ENCODE measurements around the gene ZNF750.

Gene ZNF750

GRCh38 chr17:82867763-82868325 lies 28.0 kb upstream of the ZNF750 start:
- no peak for TF ChIP-seq MAX (IDR thresholded peaks at IDR 0.05)
- no peak for TF ChIP-seq REST (IDR thresholded peaks at IDR 0.05; ENCODE audit: low read depth)
- TF ChIP-seq TEAD4 (IDR thresholded peaks at IDR 0.05): no peak
- TF ChIP-seq RAD21 (IDR thresholded peaks at IDR 0.05; ENCODE audit: low read depth): no peak
- TF ChIP-seq FOXM1 (IDR thresholded peaks at IDR 0.05; ENCODE audit: borderline replicate concordance, low read depth): no peak
- no peak for TF ChIP-seq USF1 (IDR thresholded peaks at IDR 0.05)
- TF ChIP-seq NFIC (IDR thresholded peaks at IDR 0.05): no peak
- no peak for TF ChIP-seq TAF1 (IDR thresholded peaks at IDR 0.05; ENCODE audit: low read depth)
- TF ChIP-seq EGR1 (IDR thresholded peaks at IDR 0.05): no peak

GRCh38 chr17:82866590-82867191 lies 26.9 kb upstream of the ZNF750 start:
- TF ChIP-seq ZBTB7A (IDR thresholded peaks at IDR 0.05; ENCODE audit: low read depth) (no peak), TEAD4 (IDR thresholded peaks at IDR 0.05) (no peak), EGR1 (IDR thresholded peaks at IDR 0.05) (no peak), CEBPB (IDR thresholded peaks at IDR 0.05) (no peak), USF1 (IDR thresholded peaks at IDR 0.05) (no peak), RAD21 (IDR thresholded peaks at IDR 0.05; ENCODE audit: low read depth) (no peak), REST (IDR thresholded peaks at IDR 0.05; ENCODE audit: low read depth) (no peak), CREB1 (IDR thresholded peaks at IDR 0.05; ENCODE audit: low read depth) (no peak), YY1 (IDR thresholded peaks at IDR 0.05; ENCODE audit: low read depth) (no peak), TAF1 (IDR thresholded peaks at IDR 0.05; ENCODE audit: low read depth) (no peak), MAX (IDR thresholded peaks at IDR 0.05) (no peak), FOXM1 (IDR thresholded peaks at IDR 0.05; ENCODE audit: borderline replicate concordance, low read depth) (no peak), EP300 (IDR thresholded peaks at IDR 0.05; ENCODE audit: borderline replicate concordance) (no peak), TCF12 (IDR thresholded peaks at IDR 0.05; ENCODE audit: low read depth) (no peak), NFIC (IDR thresholded peaks at IDR 0.05) (no peak)

GRCh38 chr17:82865774-82866395 lies 26.1 kb upstream of the ZNF750 start:
- TF ChIP-seq USF1 (IDR thresholded peaks at IDR 0.05) (no peak), CEBPB (IDR thresholded peaks at IDR 0.05) (no peak), NFIC (IDR thresholded peaks at IDR 0.05) (no peak), TCF12 (IDR thresholded peaks at IDR 0.05; ENCODE audit: low read depth) (no peak), MAX (IDR thresholded peaks at IDR 0.05) (no peak), FOXM1 (IDR thresholded peaks at IDR 0.05; ENCODE audit: borderline replicate concordance, low read depth) (no peak), REST (IDR thresholded peaks at IDR 0.05; ENCODE audit: low read depth) (no peak), TEAD4 (IDR thresholded peaks at IDR 0.05) (no peak), CREB1 (IDR thresholded peaks at IDR 0.05; ENCODE audit: low read depth) (no peak), ZBTB7A (IDR thresholded peaks at IDR 0.05; ENCODE audit: low read depth) (no peak), YY1 (IDR thresholded peaks at IDR 0.05; ENCODE audit: low read depth) (no peak), EGR1 (IDR thresholded peaks at IDR 0.05) (no peak), EP300 (IDR thresholded peaks at IDR 0.05; ENCODE audit: borderline replicate concordance) (no peak), TAF1 (IDR thresholded peaks at IDR 0.05; ENCODE audit: low read depth) (no peak), RAD21 (IDR thresholded peaks at IDR 0.05; ENCODE audit: low read depth) (no peak)
